GM12878 (cell line): ENCODE data around the gene UBE2E3. TPM values are rescaled to one million over a fixed set of nuclear protein-coding genes. Genes with fewer than 3 reads are reported as not detected.
"Not testable (repeated sequence)": the region's sequence is repeated elsewhere in the genome, so short reads cannot be mapped to it uniquely, and the experiment has no call there.

Source experiments
- ATAC-seq: fragments of 200-7000 bp; cut with Tn5 transposase; 3 replicates; pipeline ENCODE4 v1.9.1; 2020; ENCODE audit warnings: mild to moderate bottlenecking, moderate library complexity
- BruUV-seq: library from RNA; stranded (reverse); fragments of 400-500 nt; replicated peaks from 2 replicates; lab custom pipeline; 2021; lab: Mats Ljungman, UMichigan
- CTCF ChIA-PET: fragments of 300-600 bp; sonication (Branson Sonifier 250); formaldehyde crosslinking; extraction: SDS; loops from one replicate; lab custom pipeline; 2021; ENCODE audit warnings: inconsistent platforms; lab: Yijun Ruan, JAX
- POLR2A ChIA-PET: fragments of 350-600 bp; formaldehyde crosslinking; extraction: SDS; loops from one replicate; lab custom pipeline; 2021; ENCODE audit warnings: inconsistent platforms; lab: Charles Lee
- RAD21 ChIA-PET: fragments of 300-600 bp; sonication (Branson Sonifier 250); formaldehyde crosslinking; loops from one replicate; lab custom pipeline; 2023; ENCODE audit warnings: antibody characterized with exemption; ENCODE audit not compliant: unreplicated experiment; lab: Charles Lee
- SMC1A ChIA-PET: fragments of 300-600 bp; sonication (Branson Sonifier 250); formaldehyde crosslinking; loops from one replicate; lab custom pipeline; 2023; ENCODE audit not compliant: unreplicated experiment, uncharacterized antibody; lab: Charles Lee
- DNase-seq: peaks from one replicate; pipeline ENCODE4 v3.0.0-alpha.2; 2011; ENCODE audit warnings: low read depth, low spot score
- FAIRE-seq: peaks from 3 replicates; lab custom pipeline; 2011; peaks lifted over from hg19 to GRCh38; lab: Jason Lieb, UNC
- H2AFZ ChIP-seq: 2 replicates; pipeline ENCODE4 v1.6.0; 2011; ENCODE audit warnings: low read depth, low read length, control low read depth; ENCODE audit not compliant: control insufficient read depth
- H3K27ac ChIP-seq: 2 replicates; pipeline ENCODE4 v1.5.1; 2011; ENCODE audit warnings: control low read depth; ENCODE audit not compliant: control insufficient read depth, insufficient read depth
- H3K27me3 ChIP-seq, 2 experiments: replicated peaks in 1 of 2; 2 replicates each; pipeline versions ENCODE4 v1.6.0 to v1.6.1; 2011; ENCODE audit warnings: low read length in 1 of 2; ENCODE audit not compliant: control insufficient read depth in 2 of 2, insufficient read depth in 2 of 2
- H3K36me3 ChIP-seq, 2 experiments: 2 replicates each; pipeline ENCODE4 v1.5.1; 2011; ENCODE audit warnings: low read length in 1 of 2; ENCODE audit not compliant: control insufficient read depth in 2 of 2, insufficient read depth in 2 of 2
- H3K4me1 ChIP-seq: 2 replicates; pipeline ENCODE4 v1.6.1; 2011; ENCODE audit warnings: mild to moderate bottlenecking, low read length, moderate library complexity, mixed read lengths; ENCODE audit not compliant: control insufficient read depth, insufficient read depth
- H3K4me2 ChIP-seq: 2 replicates; pipeline ENCODE4 v1.6.0; 2011; ENCODE audit warnings: control low read depth; ENCODE audit not compliant: control insufficient read depth, insufficient read depth
- H3K4me3 ChIP-seq: fragments of 200-600 bp; sonication (generic); 2 replicates; pipeline ENCODE4 v1.5.1; 2016
- H3K79me2 ChIP-seq: 2 replicates; pipeline ENCODE4 v1.6.0; 2011; ENCODE audit warnings: low read length; ENCODE audit not compliant: control insufficient read depth, insufficient read depth
- H3K9ac ChIP-seq: 2 replicates; pipeline ENCODE4 v1.8.0; 2011; ENCODE audit warnings: low read length, control low read depth, mixed read lengths; ENCODE audit not compliant: control insufficient read depth, insufficient read depth
- H3K9me3 ChIP-seq: replicated peaks from 3 replicates; pipeline ENCODE4 v1.5.1; 2011; ENCODE audit warnings: mild to moderate bottlenecking, low read length; ENCODE audit not compliant: control insufficient read depth, insufficient read depth
- H4K20me1 ChIP-seq: 2 replicates; pipeline ENCODE4 v1.6.0; 2011; ENCODE audit not compliant: control insufficient read depth, insufficient read depth
- ATF7 ChIP-seq: fragments of 450-650 bp; IDR thresholded peaks from 2 replicates; pipeline ENCODE4 v1.6.1; 2016; ENCODE audit warnings: low read depth, mild to moderate bottlenecking
- BHLHE40 ChIP-seq, 2 experiments: fragments of 450-650 bp in 1 of 2; IDR thresholded peaks; 2 replicates each; pipeline ENCODE4 v1.6.1; 2011 to 2017; ENCODE audit warnings: low read depth in 2 of 2, borderline replicate concordance in 1 of 2, improper control_type of control experiment in 1 of 2, low read length in 1 of 2, mild to moderate bottlenecking in 1 of 2
- CHD2 ChIP-seq: IDR thresholded peaks from 2 replicates; pipeline ENCODE4 v1.6.1; 2011; ENCODE audit warnings: low read depth, low read length, improper control_type of control experiment, borderline replicate concordance
- IKZF2 ChIP-seq, 2 experiments: fragments of 450-650 bp; IDR thresholded peaks; 2 replicates each; pipeline ENCODE4 v1.6.1; 2017; ENCODE audit warnings: mild to moderate bottlenecking in 2 of 2, moderate library complexity in 2 of 2
- JUNB ChIP-seq: IDR thresholded peaks from 2 replicates; pipeline ENCODE4 v1.6.1; 2016; ENCODE audit warnings: antibody characterized with exemption, mild to moderate bottlenecking
- JUND ChIP-seq: IDR thresholded peaks from 2 replicates; pipeline ENCODE4 v1.6.1; 2012; ENCODE audit warnings: low read depth, mild to moderate bottlenecking, low read length, improper control_type of control experiment, moderate library complexity
- NBN ChIP-seq: fragments of 450-650 bp; IDR thresholded peaks from 2 replicates; pipeline ENCODE4 v1.6.1; 2016
- RELB ChIP-seq: fragments of 450-650 bp; IDR thresholded peaks from 2 replicates; pipeline ENCODE4 v1.6.1; 2017; ENCODE audit warnings: low read depth, mild to moderate bottlenecking, moderate library complexity
- RUNX3 ChIP-seq: IDR thresholded peaks from 2 replicates; pipeline ENCODE4 v1.6.1; 2012; ENCODE audit warnings: low read length, inconsistent platforms
- WGBS: methylation state at CpG from one replicate; pipeline ENCODE4 v1.1.6; 2016; ENCODE audit warnings: low lambda C conversion rate; ENCODE audit not compliant: insufficient replicate concordance, insufficient coverage; ENCODE audit errors: missing lambda C conversion rate; 5-methylcytosine and 5-hydroxymethylcytosine counted together
- in situ Hi-C: fragments of 300-500 bp; cut with MboI; formaldehyde crosslinking; loops from 9 replicates; pipeline ENCODE4 v1.14.3; 2018; ENCODE audit warnings: mixed read lengths
- intact Hi-C: fragments of 100-400 bp; cut with micrococcal nuclease; formaldehyde crosslinking; loops from one replicate; pipeline ENCODE4 v1.14.2; 2022; ENCODE audit not compliant: unreplicated experiment
- polyA plus RNA-seq, 11 experiments: library from polyadenylated mRNA; depleted of rRNA in 4 of 11; unstranded in 6 of 11; stranded (reverse) in 5 of 11; fragments of >200 nt; fragmentation: Nextera tagmentation in 4 of 11; fragmentation: Illumina TruSeq in 1 of 11; extraction: Ambion mirVana in 4 of 11; extraction: Trizol in 1 of 11; gene quantifications; 1 replicate in 1 of 11; 2 replicates in 10 of 11; pipeline versions ENCODE4 v1.2.1 to v1.2.3, GENCODE V29; 2011 to 2016; ENCODE audit warnings: inconsistent platforms in 2 of 11, missing spikeins in 2 of 11, low read depth in 1 of 11
- total RNA-seq, 4 experiments: library from RNA; depleted of rRNA in 3 of 4; stranded (reverse); fragments of >200 nt in 3 of 4; fragmentation: Illumina TruSeq in 1 of 4; extraction: Trizol in 1 of 4; gene quantifications; 2 replicates each; pipeline versions ENCODE4 v1.2.1 to v1.2.3, GENCODE V29; 2013 to 2021
- TF ChIP-seq, protein P1 (sequence below): fragments of 450-650 bp; IDR thresholded peaks from 2 replicates; pipeline ENCODE4 v1.6.1; 2016; ENCODE audit warnings: mild to moderate bottlenecking
- TF ChIP-seq, protein P2 (sequence below): fragments of 450-650 bp; IDR thresholded peaks from 2 replicates; pipeline ENCODE4 v1.6.1; 2017; ENCODE audit warnings: borderline replicate concordance
- TF ChIP-seq, protein P3 (sequence below): fragments of 450-650 bp; IDR thresholded peaks from 2 replicates; pipeline ENCODE4 v1.6.1; 2016; ENCODE audit warnings: mild to moderate bottlenecking
- TF ChIP-seq, protein P4 (sequence below): IDR thresholded peaks from 2 replicates; pipeline ENCODE4 v1.6.1; 2012; ENCODE audit warnings: low read length, inconsistent platforms

UBE2E3 gene
- total and polyA plus RNA-seq, 10 of the 15 experiments (the other 5 are each of a cell fraction or from before 2014, with no cell fraction given) = 14.9 to 50.0 (median 26.2) TPM

DNA sequence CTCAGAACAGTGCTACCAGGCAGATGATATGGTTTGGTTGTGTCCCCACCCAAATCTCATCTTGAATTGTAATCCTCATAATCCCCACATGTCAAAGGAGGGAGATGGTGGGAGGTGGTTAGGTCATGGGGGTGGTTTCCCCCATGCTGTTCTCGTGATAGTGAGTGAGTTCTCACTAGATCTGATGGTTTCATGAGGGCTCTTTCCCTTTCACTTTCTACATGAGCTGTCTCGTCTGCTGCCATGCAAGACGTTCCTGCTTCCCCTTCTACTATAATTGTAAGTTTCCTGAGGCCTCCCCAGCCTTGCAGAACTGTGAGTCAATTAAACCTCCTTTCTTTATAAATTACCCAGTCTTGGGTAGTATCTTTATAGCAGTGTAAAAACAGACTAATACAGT, 42.9 kb upstream of the UBE2E3 start:
- H3K27me3 ChIP-seq, in situ Hi-C loops, BruUV-seq, DNase-seq, H4K20me1 ChIP-seq, intact Hi-C loops, FAIRE-seq, H3K9ac ChIP-seq, H3K9me3 ChIP-seq, H3K4me2 ChIP-seq, H3K79me2 ChIP-seq, H3K36me3 ChIP-seq, H3K27ac ChIP-seq, H3K4me1 ChIP-seq, H3K4me3 ChIP-seq: not testable (repeated sequence)
- 13% methylated on average over 3 of the region's 3 CpGs for WGBS
- SMC1A ChIA-PET = interaction anchor here (0.8 kb wide), 1 partner anchor 13 kb away, joined by 3 read pairs; no protein-coding TSS in a partner anchor
- H2AFZ ChIP-seq = peak overlapping the region; percentile 23; the same call in 1 of the 2 replicates
- RAD21 ChIA-PET = interaction anchor here (1.2 kb wide), 1 partner anchor 121 kb away, joined by 3 read pairs; no protein-coding TSS in a partner anchor
- ATAC-seq = peak; percentile 94
- POLR2A ChIA-PET = interaction anchor here (0.7 kb wide), 1 partner anchor 54 kb away, joined by 3 read pairs; no protein-coding TSS in a partner anchor
- TF ChIP-seq RUNX3 (peak; percentile 35; the same call in 1 of the 2 replicates), CHD2 (0 out of 2 replicates have a peak, but pooled peaks have one; percentile 49), JUNB (peak; percentile 67), JUND (0 out of 2 replicates have a peak, but pooled peaks have one; percentile 17), RELB (peak; percentile 59; the same call in 1 of the 2 replicates), BHLHE40 (IDR thresholded peaks at IDR 0.05; ENCODE audit: borderline replicate concordance in 1 of 2, low read depth in 2 of 2, low read length in 1 of 2) (peak in 1 of 2 experiments; percentile 48; a peak in 1 of 4 replicates), IKZF2 (IDR thresholded peaks at IDR 0.05) (peak; percentile 21 to 24; a peak in 1 of 4 replicates), NBN (peak; percentile 52; the same call in 1 of the 2 replicates), ATF7 (peak; percentile 79)
- TF ChIP-seq, protein P1, sequence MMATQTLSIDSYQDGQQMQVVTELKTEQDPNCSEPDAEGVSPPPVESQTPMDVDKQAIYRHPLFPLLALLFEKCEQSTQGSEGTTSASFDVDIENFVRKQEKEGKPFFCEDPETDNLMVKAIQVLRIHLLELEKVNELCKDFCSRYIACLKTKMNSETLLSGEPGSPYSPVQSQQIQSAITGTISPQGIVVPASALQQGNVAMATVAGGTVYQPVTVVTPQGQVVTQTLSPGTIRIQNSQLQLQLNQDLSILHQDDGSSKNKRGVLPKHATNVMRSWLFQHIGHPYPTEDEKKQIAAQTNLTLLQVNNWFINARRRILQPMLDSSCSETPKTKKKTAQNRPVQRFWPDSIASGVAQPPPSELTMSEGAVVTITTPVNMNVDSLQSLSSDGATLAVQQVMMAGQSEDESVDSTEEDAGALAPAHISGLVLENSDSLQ = peak; percentile 38; the same call in 1 of the 2 replicates
- TF ChIP-seq, protein P2, sequence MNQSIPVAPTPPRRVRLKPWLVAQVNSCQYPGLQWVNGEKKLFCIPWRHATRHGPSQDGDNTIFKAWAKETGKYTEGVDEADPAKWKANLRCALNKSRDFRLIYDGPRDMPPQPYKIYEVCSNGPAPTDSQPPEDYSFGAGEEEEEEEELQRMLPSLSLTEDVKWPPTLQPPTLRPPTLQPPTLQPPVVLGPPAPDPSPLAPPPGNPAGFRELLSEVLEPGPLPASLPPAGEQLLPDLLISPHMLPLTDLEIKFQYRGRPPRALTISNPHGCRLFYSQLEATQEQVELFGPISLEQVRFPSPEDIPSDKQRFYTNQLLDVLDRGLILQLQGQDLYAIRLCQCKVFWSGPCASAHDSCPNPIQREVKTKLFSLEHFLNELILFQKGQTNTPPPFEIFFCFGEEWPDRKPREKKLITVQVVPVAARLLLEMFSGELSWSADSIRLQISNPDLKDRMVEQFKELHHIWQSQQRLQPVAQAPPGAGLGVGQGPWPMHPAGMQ = peak; percentile 46; the same call in 1 of the 2 replicates
- TF ChIP-seq, protein P3, sequence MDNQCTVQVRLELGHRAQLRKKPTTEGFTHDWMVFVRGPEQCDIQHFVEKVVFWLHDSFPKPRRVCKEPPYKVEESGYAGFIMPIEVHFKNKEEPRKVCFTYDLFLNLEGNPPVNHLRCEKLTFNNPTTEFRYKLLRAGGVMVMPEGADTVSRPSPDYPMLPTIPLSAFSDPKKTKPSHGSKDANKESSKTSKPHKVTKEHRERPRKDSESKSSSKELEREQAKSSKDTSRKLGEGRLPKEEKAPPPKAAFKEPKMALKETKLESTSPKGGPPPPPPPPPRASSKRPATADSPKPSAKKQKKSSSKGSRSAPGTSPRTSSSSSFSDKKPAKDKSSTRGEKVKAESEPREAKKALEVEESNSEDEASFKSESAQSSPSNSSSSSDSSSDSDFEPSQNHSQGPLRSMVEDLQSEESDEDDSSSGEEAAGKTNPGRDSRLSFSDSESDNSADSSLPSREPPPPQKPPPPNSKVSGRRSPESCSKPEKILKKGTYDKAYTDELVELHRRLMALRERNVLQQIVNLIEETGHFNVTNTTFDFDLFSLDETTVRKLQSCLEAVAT = 0 out of 2 replicates have a peak, but pooled peaks have one; percentile 27
- TF ChIP-seq, protein P4, sequence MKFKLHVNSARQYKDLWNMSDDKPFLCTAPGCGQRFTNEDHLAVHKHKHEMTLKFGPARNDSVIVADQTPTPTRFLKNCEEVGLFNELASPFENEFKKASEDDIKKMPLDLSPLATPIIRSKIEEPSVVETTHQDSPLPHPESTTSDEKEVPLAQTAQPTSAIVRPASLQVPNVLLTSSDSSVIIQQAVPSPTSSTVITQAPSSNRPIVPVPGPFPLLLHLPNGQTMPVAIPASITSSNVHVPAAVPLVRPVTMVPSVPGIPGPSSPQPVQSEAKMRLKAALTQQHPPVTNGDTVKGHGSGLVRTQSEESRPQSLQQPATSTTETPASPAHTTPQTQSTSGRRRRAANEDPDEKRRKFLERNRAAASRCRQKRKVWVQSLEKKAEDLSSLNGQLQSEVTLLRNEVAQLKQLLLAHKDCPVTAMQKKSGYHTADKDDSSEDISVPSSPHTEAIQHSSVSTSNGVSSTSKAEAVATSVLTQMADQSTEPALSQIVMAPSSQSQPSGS = peak; percentile 46; the same call in 1 of the 2 replicates
- CTCF ChIA-PET = interaction anchor here (1.1 kb wide), 1 partner anchor 17 kb away, joined by 3 read pairs; no protein-coding TSS in a partner anchor
